Mesendoderm (in vitro differentiated cells): ENCODE results near the gene ATP1A2.

Experiments
- DNase-seq: peaks from one replicate; pipeline ENCODE4 v3.0.0; 2013
- H2AK5ac ChIP-seq: 2 replicates; pipeline ENCODE4 v1.6.1; 2013; ENCODE audit warnings: low read length, inconsistent platforms
- H2BK120ac ChIP-seq: 2 replicates; pipeline ENCODE4 v1.6.1; 2013; ENCODE audit warnings: low read depth, mild to moderate bottlenecking, low read length, moderate library complexity, mixed read lengths
- H2BK15ac ChIP-seq: replicated peaks from 2 replicates; pipeline ENCODE4 v1.6.1; 2013; ENCODE audit warnings: low read depth, mild to moderate bottlenecking, moderate library complexity
- H2BK5ac ChIP-seq: 2 replicates; pipeline ENCODE4 v1.6.1; 2013; ENCODE audit warnings: low read length, inconsistent platforms
- H3K18ac ChIP-seq: 2 replicates; pipeline ENCODE4 v1.6.1; 2013; ENCODE audit warnings: mild to moderate bottlenecking, low read length, mixed read lengths
- H3K23ac ChIP-seq: one replicate; pipeline ENCODE4 v1.6.1; 2013; ENCODE audit warnings: low read length
- H3K27ac ChIP-seq: 2 replicates; pipeline ENCODE4 v1.5.1; 2013; ENCODE audit warnings: low read depth, mild to moderate bottlenecking, inconsistent platforms, low read length, moderate library complexity
- H3K27me3 ChIP-seq: 2 replicates; pipeline ENCODE4 v1.6.1; 2013; ENCODE audit warnings: low read length, control low read depth, mild to moderate bottlenecking, inconsistent platforms; ENCODE audit not compliant: insufficient read depth, poor library complexity
- H3K36me3 ChIP-seq: 2 replicates; pipeline ENCODE4 v1.6.1; 2013; ENCODE audit warnings: low read length, inconsistent platforms; ENCODE audit not compliant: control insufficient read depth, insufficient read depth
- H3K4ac ChIP-seq: one replicate; pipeline ENCODE4 v1.6.1; 2013; ENCODE audit warnings: low read depth, mild to moderate bottlenecking, low read length, moderate library complexity
- H3K4me1 ChIP-seq: 2 replicates; pipeline ENCODE4 v1.6.1; 2013; ENCODE audit warnings: low read depth, low read length, inconsistent platforms; ENCODE audit not compliant: control insufficient read depth
- H3K4me2 ChIP-seq: 2 replicates; pipeline ENCODE4 v1.6.1; 2013; ENCODE audit warnings: low read length
- H3K4me3 ChIP-seq: 2 replicates; pipeline ENCODE4 v1.5.1; 2013; ENCODE audit warnings: mild to moderate bottlenecking, low read length
- H3K56ac ChIP-seq: one replicate; pipeline ENCODE4 v1.6.1; 2013; ENCODE audit warnings: low read length
- H3K79me1 ChIP-seq: 2 replicates; pipeline ENCODE4 v1.6.1; 2013; ENCODE audit warnings: low read length, inconsistent platforms
- H3K79me2 ChIP-seq: 2 replicates; pipeline ENCODE4 v1.6.1; 2013; ENCODE audit warnings: mild to moderate bottlenecking, low read length; ENCODE audit not compliant: control insufficient read depth, insufficient read depth
- H3K9ac ChIP-seq: 2 replicates; pipeline ENCODE4 v1.6.1; 2013; ENCODE audit warnings: low read length, inconsistent platforms
- H4K5ac ChIP-seq: one replicate; pipeline ENCODE4 v1.6.1; 2013; ENCODE audit warnings: low read length
- H4K8ac ChIP-seq: one replicate; pipeline ENCODE4 v1.6.1; 2013; ENCODE audit warnings: low read depth, mild to moderate bottlenecking, control low read depth, low read length, moderate library complexity
- WGBS: extraction: QIAGEN DNeasy Blood & Tissue Kit; methylation state at CpG from one replicate; pipeline ENCODE4 v1.1.7; 2013; ENCODE audit warnings: low lambda C conversion rate, missing lambda C conversion rate; ENCODE audit not compliant: insufficient coverage; ENCODE audit errors: extremely low coverage; 5-methylcytosine and 5-hydroxymethylcytosine counted together

ATP1A2 gene

DNA sequence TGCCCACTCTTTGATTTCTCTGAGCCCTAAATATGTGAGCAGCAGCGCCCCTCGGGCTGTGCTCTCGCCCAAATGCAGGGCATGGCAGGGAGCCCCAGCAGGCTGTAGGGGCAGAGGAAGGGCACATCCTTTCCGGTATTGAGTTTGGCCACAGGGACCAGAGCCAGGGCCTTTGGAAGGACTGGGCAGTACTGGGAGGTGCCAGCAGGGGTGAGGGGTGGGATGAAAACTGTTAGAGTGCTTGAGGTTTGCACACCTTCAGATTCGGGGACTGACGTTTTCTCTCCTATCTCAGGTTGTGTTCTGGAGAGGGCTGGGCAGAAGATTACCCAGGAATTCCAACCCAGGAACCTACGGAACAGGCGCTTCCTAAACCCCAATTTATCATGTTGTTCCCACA, 2.2 kb upstream of the ATP1A2 start:
- Histone ChIP-seq H3K4me3 (no peak overlapping the region), H3K56ac (peak overlapping the region; percentile 53), H3K23ac (no peak overlapping the region), H3K27me3 (no peaks in the 10 kb centered on the region), H3K79me1 (no peaks in the 10 kb centered on the region), H3K9ac (no peak overlapping the region), H4K8ac (no peak overlapping the region), H3K4ac (no peak overlapping the region), H2BK15ac (no peak overlapping the region), H3K4me1 (peaks cover 23% of the 10 kb centered on the region), H2BK5ac (no peak overlapping the region), H4K5ac (no peak overlapping the region), H2BK120ac (no peak overlapping the region), H3K27ac (no peak overlapping the region), H3K4me2 (no peak overlapping the region), H2AK5ac (no peak overlapping the region), H3K18ac (no peak overlapping the region), H3K36me3 (no peaks in the 10 kb centered on the region), H3K79me2 (no peaks in the 10 kb centered on the region)
- no CpG with 5 or more reads among the region's 8 CpGs for WGBS
- DNase-seq, result peak; percentile 46

DNA sequence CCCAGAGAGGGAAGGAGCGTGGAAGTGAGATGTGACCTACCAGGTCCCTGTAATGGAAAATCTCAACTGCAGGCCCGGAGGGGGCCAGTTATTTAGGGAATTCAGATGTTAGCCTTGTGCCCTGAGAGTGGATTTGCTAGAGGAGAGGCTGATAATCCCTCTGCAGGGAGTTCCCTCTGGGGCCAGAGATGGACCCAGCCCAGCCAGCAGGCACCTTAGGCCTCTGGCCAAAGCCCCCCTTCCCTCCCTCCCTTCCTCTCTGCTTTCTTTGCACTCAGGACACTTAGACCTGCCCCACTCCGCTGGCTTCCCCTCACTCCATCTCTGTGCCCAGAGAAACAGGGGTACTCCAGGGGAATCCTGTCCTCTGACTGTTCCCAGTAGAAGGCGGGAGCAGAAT, 1.5 kb upstream of the ATP1A2 start:
- peak; percentile 84 for DNase-seq
- H4K8ac ChIP-seq, result no peak overlapping the region
- no peak overlapping the region for H3K4me3 ChIP-seq
- H3K79me1 ChIP-seq, result no peaks in the 10 kb centered on the region
- H3K4ac ChIP-seq, result no peak overlapping the region
- H3K4me2 ChIP-seq, result no peak overlapping the region
- H3K9ac ChIP-seq, result peak overlapping the region; percentile 17
- no peak overlapping the region for H2AK5ac ChIP-seq
- H2BK5ac ChIP-seq, result no peak overlapping the region
- no peak overlapping the region for H2BK15ac ChIP-seq
- H3K27me3 ChIP-seq, result no peaks in the 10 kb centered on the region
- H3K23ac ChIP-seq, result no peak overlapping the region
- no CpG with 5 or more reads among the region's 4 CpGs for WGBS
- H4K5ac ChIP-seq, result no peak overlapping the region
- H3K79me2 ChIP-seq, result no peaks in the 10 kb centered on the region
- H3K56ac ChIP-seq, result peak overlapping the region; percentile 54
- no peak overlapping the region for H3K27ac ChIP-seq
- peaks cover 23% of the 10 kb centered on the region for H3K4me1 ChIP-seq
- H3K18ac ChIP-seq, result peak overlapping the region; percentile 33
- H2BK120ac ChIP-seq, result no peak overlapping the region
- no peaks in the 10 kb centered on the region for H3K36me3 ChIP-seq

DNA sequence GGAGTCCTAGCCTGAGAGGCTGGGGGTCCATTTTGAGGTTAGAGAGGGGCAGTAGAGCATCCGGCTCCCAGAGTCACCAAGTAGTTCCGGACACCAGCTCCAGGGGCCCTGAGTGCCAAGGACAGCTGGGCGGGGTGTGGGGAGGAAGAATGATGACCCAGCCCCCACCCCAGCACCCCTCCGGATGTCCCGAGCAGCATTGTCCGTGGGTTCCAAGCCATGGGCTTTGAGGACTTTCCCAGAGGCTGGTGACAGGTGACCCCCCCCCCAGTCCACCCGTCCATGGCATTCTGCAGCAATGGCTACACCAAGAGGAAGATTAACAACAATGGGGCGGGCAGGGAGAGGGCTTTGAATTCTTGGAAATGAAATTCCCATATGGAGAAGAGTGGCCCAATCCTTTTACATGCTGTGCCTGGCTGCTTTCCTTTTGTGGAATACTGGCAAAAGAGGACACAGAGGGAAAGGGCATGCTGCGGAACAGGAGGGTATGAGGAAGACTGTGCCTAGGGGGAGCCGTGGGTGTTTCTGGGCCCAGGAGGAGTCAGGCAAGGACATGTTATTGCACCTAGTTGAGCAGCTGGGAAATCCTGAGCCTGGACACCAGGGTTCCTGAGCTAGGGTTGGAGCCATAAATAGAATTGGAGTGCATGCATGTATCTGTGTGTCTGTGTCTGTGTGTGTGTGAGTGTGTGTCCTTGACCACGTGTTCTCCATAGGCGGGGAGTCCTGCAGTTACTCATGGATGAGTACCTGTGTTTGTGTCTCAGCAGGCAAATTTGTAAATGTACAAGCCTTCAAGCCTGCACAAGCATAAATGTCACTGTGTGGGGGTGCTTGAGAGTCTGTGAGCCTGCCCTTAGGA, 956 bp downstream of the ATP1A2 start:
- Histone ChIP-seq H3K4me1 (peaks cover 23% of the 10 kb centered on the region), H2AK5ac (peak overlapping the region; percentile 9), H2BK5ac (no peak overlapping the region), H3K79me1 (no peaks in the 10 kb centered on the region), H3K27me3 (no peaks in the 10 kb centered on the region), H4K8ac (no peak overlapping the region), H3K79me2 (no peaks in the 10 kb centered on the region), H3K56ac (peak overlapping the region; percentile 26), H2BK120ac (no peak overlapping the region), H3K4me3 (no peak overlapping the region), H3K4me2 (no peak overlapping the region), H2BK15ac (no peak overlapping the region), H3K36me3 (no peaks in the 10 kb centered on the region), H3K9ac (peak overlapping the region; percentile 4), H3K27ac (no peak overlapping the region), H3K23ac (no peak overlapping the region), H3K18ac (no peak overlapping the region), H4K5ac (no peak overlapping the region), H3K4ac (no peak overlapping the region)
- DNase-seq, result no peak
- no CpG with 5 or more reads among the region's 12 CpGs for WGBS

- Histone ChIP-seq H3K79me2 (no peaks in the 10 kb centered on the region), H3K27me3 (no peaks in the 10 kb centered on the region), H3K4me2 (no peak overlapping the region), H3K4me1 (peaks cover 23% of the 10 kb centered on the region), H3K9ac (no peak overlapping the region), H4K5ac (no peak overlapping the region), H3K36me3 (no peaks in the 10 kb centered on the region), H3K27ac (no peak overlapping the region), H2AK5ac (no peak overlapping the region), H2BK120ac (no peak overlapping the region), H3K56ac (peak overlapping the region; percentile 6), H2BK5ac (no peak overlapping the region), H4K8ac (no peak overlapping the region), H3K23ac (no peak overlapping the region), H2BK15ac (no peak overlapping the region), H3K4ac (no peak overlapping the region), H3K18ac (no peak overlapping the region), H3K79me1 (no peaks in the 10 kb centered on the region), H3K4me3 (no peak overlapping the region)
- no peak for DNase-seq
- WGBS, result no CpG with 5 or more reads among the region's 1 CpG
Observed at GRCh38 chr1:160117300-160117699, 1.7 kb downstream of the ATP1A2 start.

DNA sequence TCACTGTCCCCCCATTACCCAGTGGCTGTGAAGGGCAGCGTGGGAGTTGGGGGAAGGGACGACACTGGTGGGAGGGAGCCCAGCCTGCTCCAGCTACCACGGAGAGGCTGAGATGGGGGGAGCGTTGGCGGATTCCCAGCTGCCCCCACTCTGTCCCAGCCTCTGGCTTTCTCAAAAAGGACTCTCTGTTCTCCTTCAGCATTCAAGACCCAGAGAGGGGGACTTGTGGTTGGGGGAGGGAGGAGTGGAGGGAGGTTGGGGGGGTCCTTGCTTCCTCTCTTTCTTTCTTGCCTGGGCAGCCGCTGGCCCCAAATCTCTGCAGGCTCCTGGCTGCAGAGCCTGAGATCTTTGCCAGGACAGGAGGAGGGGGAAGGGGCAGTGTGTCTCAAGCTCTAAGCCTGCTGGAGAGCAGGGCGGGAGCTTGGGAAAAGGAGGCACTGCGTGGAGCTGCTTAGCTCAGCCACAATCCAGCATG, 2.2 kb downstream of the ATP1A2 start:
- Histone ChIP-seq H3K56ac (peak overlapping the region; percentile 6), H3K27ac (no peak overlapping the region), H4K5ac (no peak overlapping the region), H2BK5ac (no peak overlapping the region), H3K4ac (no peak overlapping the region), H4K8ac (no peak overlapping the region), H2BK15ac (no peak overlapping the region), H2BK120ac (no peak overlapping the region), H3K4me1 (peaks cover 23% of the 10 kb centered on the region), H3K23ac (no peak overlapping the region), H3K79me1 (no peaks in the 10 kb centered on the region), H3K79me2 (no peaks in the 10 kb centered on the region), H3K36me3 (no peaks in the 10 kb centered on the region), H3K4me3 (no peak overlapping the region), H3K27me3 (no peaks in the 10 kb centered on the region), H2AK5ac (no peak overlapping the region), H3K9ac (peak overlapping the region; percentile 0), H3K4me2 (no peak overlapping the region), H3K18ac (no peak overlapping the region)
- no CpG with 5 or more reads among the region's 8 CpGs for WGBS
- DNase-seq, result peak; percentile 50
